UCSD-AML1 (cell line): ENCODE results near the gene PEDS1.
"Not testable (repeated sequence)": the region's sequence is repeated elsewhere in the genome, so short reads cannot be mapped to it uniquely, and the experiment has no call there.

Source experiments
- DNase-seq: peaks from one replicate; lab custom pipeline; 2025; ENCODE audit not compliant: unreplicated experiment; lab: John Stamatoyannopoulos, UW

Gene PEDS1

GRCh38 chr20:50190251-50191064, 36.9 kb upstream of the PEDS1 start, which contains the start of gene CEBPB:
CEBPB (plus strand) TSS chr20:50190830; CDS start chr20:50191034, 204 bp downstream.
- DNase-seq: peak; percentile 90

GRCh38 chr20:50189681-50190250, 36.2 kb upstream of the PEDS1 start:
- no peak for DNase-seq

GRCh38 chr20:50188879-50189680, 35.6 kb upstream of the PEDS1 start:
- DNase-seq: no peak

GRCh38 chr20:50188287-50188688, 34.8 kb upstream of the PEDS1 start:
- DNase-seq: no peak

- no peak for DNase-seq
Observed at GRCh38 chr20:50187403-50188051, 34.0 kb upstream of the PEDS1 start.

GRCh38 chr20:50186987-50187402, 33.5 kb upstream of the PEDS1 start:
- no peak for DNase-seq

GRCh38 chr20:50186151-50186885, 32.8 kb upstream of the PEDS1 start:
- DNase-seq: peak; percentile 83

- DNase-seq: no peak
Observed at GRCh38 chr20:50185426-50185825, 31.9 kb upstream of the PEDS1 start.

- DNase-seq: no peak
Observed at GRCh38 chr20:50182346-50182745, 28.8 kb upstream of the PEDS1 start.

GRCh38 chr20:50181344-50181743, 27.8 kb upstream of the PEDS1 start:
- no peak for DNase-seq

- not testable (repeated sequence) for DNase-seq
Observed at GRCh38 chr20:50178672-50179071, 25.1 kb upstream of the PEDS1 start.

- DNase-seq: no peak
Observed at GRCh38 chr20:50175938-50176933, 22.7 kb upstream of the PEDS1 start.

- DNase-seq: no peak
Observed at GRCh38 chr20:50174456-50174855, 20.9 kb upstream of the PEDS1 start.

- DNase-seq: no peak
Observed at GRCh38 chr20:50172347-50173013, 19.0 kb upstream of the PEDS1 start.

GRCh38 chr20:50170549-50171220, 17.2 kb upstream of the PEDS1 start:
- no peak for DNase-seq

GRCh38 chr20:50169329-50169823, 15.9 kb upstream of the PEDS1 start:
- peak; percentile 80 for DNase-seq

- DNase-seq: peak; percentile 87
Observed at GRCh38 chr20:50165684-50166554, 12.4 kb upstream of the PEDS1 start.
